Right lobe of liver (tissue), 4 donors: ENCODE results near the gene PKD2L1.

Source experiments
- POLR2A ChIP-seq: fragments of 450-650 bp; IDR thresholded peaks from one replicate; pipeline ENCODE4 v1.6.1; 2017; ENCODE audit warnings: antibody characterized with exemption, mild to moderate bottlenecking
- TF ChIP-seq, protein P1 (sequence below), 4 donors: fragments of 200-600 bp in 3 of 4; fragments of 450-650 bp in 1 of 4; IDR thresholded peaks; one replicate each; pipeline versions ENCODE4 v1.5.1 to v1.8.0; 2016 to 2022; ENCODE audit warnings: antibody characterized with exemption in 4 of 4, mild to moderate bottlenecking in 2 of 4
- donor health status: DM: no; HTN: no; CAD: no.
- donor health status: DM: no; HTN: no; CAD: no.
- donor health status: DM: no; HTN: yes; CAD: no.

GRCh38 chr10:100350914-100351485 lies 21.0 kb upstream of the PKD2L1 start:
- TF ChIP-seq, protein P1, sequence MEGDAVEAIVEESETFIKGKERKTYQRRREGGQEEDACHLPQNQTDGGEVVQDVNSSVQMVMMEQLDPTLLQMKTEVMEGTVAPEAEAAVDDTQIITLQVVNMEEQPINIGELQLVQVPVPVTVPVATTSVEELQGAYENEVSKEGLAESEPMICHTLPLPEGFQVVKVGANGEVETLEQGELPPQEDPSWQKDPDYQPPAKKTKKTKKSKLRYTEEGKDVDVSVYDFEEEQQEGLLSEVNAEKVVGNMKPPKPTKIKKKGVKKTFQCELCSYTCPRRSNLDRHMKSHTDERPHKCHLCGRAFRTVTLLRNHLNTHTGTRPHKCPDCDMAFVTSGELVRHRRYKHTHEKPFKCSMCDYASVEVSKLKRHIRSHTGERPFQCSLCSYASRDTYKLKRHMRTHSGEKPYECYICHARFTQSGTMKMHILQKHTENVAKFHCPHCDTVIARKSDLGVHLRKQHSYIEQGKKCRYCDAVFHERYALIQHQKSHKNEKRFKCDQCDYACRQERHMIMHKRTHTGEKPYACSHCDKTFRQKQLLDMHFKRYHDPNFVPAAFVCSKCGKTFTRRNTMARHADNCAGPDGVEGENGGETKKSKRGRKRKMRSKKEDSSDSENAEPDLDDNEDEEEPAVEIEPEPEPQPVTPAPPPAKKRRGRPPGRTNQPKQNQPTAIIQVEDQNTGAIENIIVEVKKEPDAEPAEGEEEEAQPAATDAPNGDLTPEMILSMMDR (IDR thresholded peaks at IDR 0.05): no peak
- TF ChIP-seq POLR2A: no peak
